AG09309 (cell line): Measurements from ENCODE around the gene FERMT2.

Experiments
- DNase-seq: peaks from one replicate; pipeline ENCODE4 v3.0.0-alpha.2; 2010; ENCODE audit warnings: low read depth
- H3K4me3 ChIP-seq: 2 replicates; pipeline ENCODE4 v1.5.1; 2011; ENCODE audit warnings: mild to moderate bottlenecking, low read depth, low read length, moderate library complexity; ENCODE audit not compliant: control insufficient read depth
- CTCF ChIP-seq: IDR thresholded peaks from 2 replicates; pipeline ENCODE4 v1.5.1; 2011; ENCODE audit warnings: mild to moderate bottlenecking, low read depth, low read length, inconsistent platforms; ENCODE audit not compliant: insufficient read depth, control insufficient read depth; ENCODE audit errors: missing control alignments

FERMT2 gene

GRCh38 chr14:52907949-52908348 lies 42.9 kb downstream of the FERMT2 start:
- TF ChIP-seq CTCF: no peak
- no peak overlapping the region for H3K4me3 ChIP-seq
- DNase-seq: no peak

- TF ChIP-seq CTCF: no peak
- no peak overlapping the region for H3K4me3 ChIP-seq
- DNase-seq: no peak
These were observed 44.7 kb downstream of the FERMT2 start for GRCh38 chr14:52906141-52906601.

- no peak for TF ChIP-seq CTCF
- DNase-seq: no peak
- no peak overlapping the region for H3K4me3 ChIP-seq
These were observed 47.8 kb downstream of the FERMT2 start for GRCh38 chr14:52902971-52903619.

- DNase-seq: no peak
- TF ChIP-seq CTCF: no peak
- H3K4me3 ChIP-seq: no peak overlapping the region
These were observed 49.4 kb downstream of the FERMT2 start for GRCh38 chr14:52901357-52901980.

GRCh38 chr14:52900731-52901130 lies 50.1 kb downstream of the FERMT2 start:
- no peak for DNase-seq
- TF ChIP-seq CTCF: no peak
- H3K4me3 ChIP-seq: no peak overlapping the region

- no peak overlapping the region for H3K4me3 ChIP-seq
- TF ChIP-seq CTCF: no peak
- no peak for DNase-seq
These were observed 52.4 kb downstream of the FERMT2 start for GRCh38 chr14:52898496-52898895.

- TF ChIP-seq CTCF: no peak
- no peak overlapping the region for H3K4me3 ChIP-seq
- no peak for DNase-seq
These were observed 55.9 kb downstream of the FERMT2 start for GRCh38 chr14:52895000-52895399.
